Suprapubic skin (tissue), 4 donors: ENCODE data around the gene FKBP14. TPM values are rescaled to one million over a fixed set of nuclear protein-coding genes. Genes with fewer than 3 reads are reported as not detected.

ENCODE experiments used
- DNase-seq, 2 donors: peaks; one replicate each; pipeline ENCODE4 v3.0.0-alpha.2; 2019; ENCODE audit warnings: low spot score in 2 of 2
- H3K27ac ChIP-seq: fragments of 200-600 bp; sonication (generic); one replicate; pipeline ENCODE4 v1.5.1; 2019
- H3K27me3 ChIP-seq: fragments of 200-600 bp; sonication (generic); one replicate; pipeline ENCODE4 v1.5.1; 2019
- H3K36me3 ChIP-seq: fragments of 200-600 bp; sonication (generic); one replicate; pipeline ENCODE4 v1.5.1; 2019
- H3K4me1 ChIP-seq: fragments of 200-600 bp; sonication (generic); one replicate; pipeline ENCODE4 v1.5.1; 2019
- H3K4me3 ChIP-seq: fragments of 200-600 bp; sonication (generic); one replicate; pipeline ENCODE4 v1.5.1; 2019; ENCODE audit warnings: mild to moderate bottlenecking
- H3K9me3 ChIP-seq: fragments of 200-600 bp; sonication (generic); one replicate; pipeline ENCODE4 v1.5.1; 2019
- CTCF ChIP-seq, 2 donors: fragments of 200-600 bp in 1 of 2; fragments of 450-650 bp in 1 of 2; sonication (generic) in 1 of 2; IDR thresholded peaks; one replicate each; pipeline ENCODE4 v1.5.1; 2016 to 2019; ENCODE audit warnings: antibody characterized with exemption in 2 of 2, mild to moderate bottlenecking in 1 of 2, moderate library complexity in 1 of 2
- EP300 ChIP-seq: sonication (generic); formaldehyde crosslinking; IDR thresholded peaks from one replicate; pipeline ENCODE4 v1.6.1; 2017; ENCODE audit warnings: antibody characterized with exemption
- POLR2A ChIP-seq, 2 donors: fragments of 450-650 bp; IDR thresholded peaks; one replicate each; pipeline ENCODE4 v1.6.1; 2017; ENCODE audit warnings: antibody characterized with exemption in 2 of 2, mild to moderate bottlenecking in 2 of 2, moderate library complexity in 2 of 2
- POLR2AphosphoS5 ChIP-seq, 3 donors: sonication (generic); formaldehyde crosslinking; IDR thresholded peaks; one replicate each; pipeline ENCODE4 v1.6.1; 2017; ENCODE audit warnings: antibody characterized with exemption in 3 of 3
- WGBS: methylation state at CpG from one replicate; pipeline ENCODE4 v1.1.5; 2018; 5-methylcytosine and 5-hydroxymethylcytosine counted together
- total RNA-seq, 4 donors: library from RNA; depleted of rRNA; stranded (reverse); fragments of >200 nt; gene quantifications; one replicate each; pipeline ENCODE4 v1.1.0, GENCODE V29; 2016

The FKBP14 gene
- total RNA-seq, 4 donors from 2014 or later, result 4.7 to 8.0 (median 6.8) TPM

- no peaks in the 10 kb centered on the region for H3K27me3 ChIP-seq
- H3K4me3 ChIP-seq, result no peak overlapping the region
- DNase-seq, result no peak
- no peak for TF ChIP-seq POLR2AphosphoS5 (IDR thresholded peaks at IDR 0.05)
- H3K9me3 ChIP-seq, result no peaks in the 10 kb centered on the region
- 94% methylated on average over 3 of the region's 3 CpGs for WGBS
- H3K4me1 ChIP-seq, result no peaks in the 10 kb centered on the region
- H3K27ac ChIP-seq, result no peak overlapping the region
- peaks cover 39% of the 10 kb centered on the region for H3K36me3 ChIP-seq
These were observed 26.6 kb upstream of the FKBP14 start for GRCh38 chr7:30053068-30053467.

- Histone ChIP-seq H3K9me3 (no peaks in the 10 kb centered on the region), H3K27me3 (no peaks in the 10 kb centered on the region), H3K27ac (no peak overlapping the region), H3K4me1 (no peaks in the 10 kb centered on the region), H3K36me3 (peaks cover 36% of the 10 kb centered on the region), H3K4me3 (no peak overlapping the region)
- 97% methylated on average over 4 of the region's 4 CpGs for WGBS
- no peak for TF ChIP-seq CTCF (IDR thresholded peaks at IDR 0.05)
- no peak for TF ChIP-seq EP300
- TF ChIP-seq POLR2AphosphoS5 (IDR thresholded peaks at IDR 0.05), result no peak
- TF ChIP-seq POLR2A (IDR thresholded peaks at IDR 0.05), result no peak
- no peak for DNase-seq
These were observed 22.7 kb upstream of the FKBP14 start for GRCh38 chr7:30049173-30049572.

- peaks cover 36% of the 10 kb centered on the region for H3K36me3 ChIP-seq
These were observed 22.1 kb upstream of the FKBP14 start for GRCh38 chr7:30048582-30048981.

GRCh38 chr7:30047124-30047523 lies 20.6 kb upstream of the FKBP14 start:
- DNase-seq, result no peak
- TF ChIP-seq POLR2A (IDR thresholded peaks at IDR 0.05) (no peak), POLR2AphosphoS5 (IDR thresholded peaks at IDR 0.05) (no peak), CTCF (IDR thresholded peaks at IDR 0.05) (no peak), EP300 (no peak)
- H3K4me3 ChIP-seq, result no peak overlapping the region
- no peaks in the 10 kb centered on the region for H3K9me3 ChIP-seq
- 30% methylated on average over 2 of the region's 2 CpGs for WGBS
- H3K27ac ChIP-seq, result no peak overlapping the region
- H3K4me1 ChIP-seq, result no peaks in the 10 kb centered on the region
- peaks cover 28% of the 10 kb centered on the region for H3K36me3 ChIP-seq
- no peaks in the 10 kb centered on the region for H3K27me3 ChIP-seq

More at GRCh38 chr7:30048582-30048981, 22.1 kb upstream of the FKBP14 start:
- H3K27me3 ChIP-seq, result no peaks in the 10 kb centered on the region
- TF ChIP-seq POLR2AphosphoS5 (IDR thresholded peaks at IDR 0.05), result no peak
- TF ChIP-seq POLR2A (IDR thresholded peaks at IDR 0.05), result no peak
- no peak for TF ChIP-seq CTCF (IDR thresholded peaks at IDR 0.05)
- TF ChIP-seq EP300, result no peak
- H3K4me1 ChIP-seq, result no peaks in the 10 kb centered on the region
- WGBS, result 88% methylated on average over 2 of the region's 2 CpGs
- H3K9me3 ChIP-seq, result no peaks in the 10 kb centered on the region
- no peak overlapping the region for H3K4me3 ChIP-seq
- H3K27ac ChIP-seq, result no peak overlapping the region
- DNase-seq, result no peak

- no peak for DNase-seq
- Histone ChIP-seq H3K4me1 (no peaks in the 10 kb centered on the region), H3K27me3 (no peaks in the 10 kb centered on the region), H3K27ac (no peak overlapping the region), H3K36me3 (peaks cover 24% of the 10 kb centered on the region), H3K9me3 (no peaks in the 10 kb centered on the region), H3K4me3 (no peak overlapping the region)
- WGBS, result 81% methylated on average over 3 of the region's 3 CpGs
- TF ChIP-seq POLR2AphosphoS5 (IDR thresholded peaks at IDR 0.05) (no peak), POLR2A (IDR thresholded peaks at IDR 0.05) (no peak)
These were observed 19.7 kb upstream of the FKBP14 start for GRCh38 chr7:30046127-30046770.

- Histone ChIP-seq H3K4me1 (peaks cover 4% of the 10 kb centered on the region), H3K9me3 (no peaks in the 10 kb centered on the region), H3K36me3 (peaks cover 9% of the 10 kb centered on the region), H3K27ac (no peak overlapping the region), H3K4me3 (no peak overlapping the region), H3K27me3 (no peaks in the 10 kb centered on the region)
- TF ChIP-seq CTCF (IDR thresholded peaks at IDR 0.05) (no peak), POLR2A (IDR thresholded peaks at IDR 0.05) (no peak), POLR2AphosphoS5 (IDR thresholded peaks at IDR 0.05) (no peak), EP300 (no peak)
- DNase-seq, result no peak
- 80% methylated on average over 4 of the region's 4 CpGs for WGBS
These were observed 15.2 kb upstream of the FKBP14 start for GRCh38 chr7:30041526-30042269.
